Stomach (tissue), 9 donors: ENCODE results near the gene ART3. TPM values are rescaled to one million over a fixed set of nuclear protein-coding genes. Genes with fewer than 3 reads are reported as not detected.

Source experiments
- DNase-seq, 2 donors: peaks; one replicate each; pipeline versions ENCODE4 v3.0.0 to v3.0.0-alpha.2; 2013 to 2019
- H3K27ac ChIP-seq, 5 donors: fragments of 200-600 bp in 4 of 5; sonication (generic) in 4 of 5; one replicate each; pipeline ENCODE4 v1.5.1; 2013 to 2019; ENCODE audit warnings: mild to moderate bottlenecking in 1 of 5, moderate library complexity in 1 of 5
- H3K27me3 ChIP-seq, 3 donors: fragments of 200-600 bp; sonication (generic); one replicate each; pipeline ENCODE4 v1.5.1; 2017 to 2019; ENCODE audit warnings: mixed run types in 1 of 3
- H3K36me3 ChIP-seq, 4 donors: fragments of 200-600 bp; sonication (generic); 1 replicate in 3 of 4; 2 replicates in 1 of 4; pipeline ENCODE4 v1.5.1; 2016 to 2019
- H3K4me1 ChIP-seq, 4 donors: fragments of 200-600 bp; sonication (generic); one replicate each; pipeline ENCODE4 v1.5.1; 2016 to 2019
- H3K4me3 ChIP-seq, 4 donors: fragments of 200-600 bp; sonication (generic) in 3 of 4; one replicate each; pipeline ENCODE4 v1.5.1; 2016 to 2019; ENCODE audit warnings: mild to moderate bottlenecking in 1 of 4
- H3K9me3 ChIP-seq, 4 donors: fragments of 200-600 bp; sonication (generic); one replicate each; pipeline ENCODE4 v1.5.1; 2016 to 2019
- EP300 ChIP-seq: sonication (generic); formaldehyde crosslinking; IDR thresholded peaks from one replicate; pipeline ENCODE4 v1.6.1; 2017; ENCODE audit warnings: antibody characterized with exemption
- POLR2A ChIP-seq, 4 donors: fragments of 450-650 bp; IDR thresholded peaks; one replicate each; pipeline ENCODE4 v1.6.1; 2016; ENCODE audit warnings: antibody characterized with exemption in 4 of 4, control low read depth in 2 of 4, mild to moderate bottlenecking in 1 of 4, moderate library complexity in 1 of 4
- POLR2AphosphoS5 ChIP-seq, 3 donors: sonication (generic); formaldehyde crosslinking; IDR thresholded peaks; one replicate each; pipeline ENCODE4 v1.6.1; 2016; ENCODE audit warnings: antibody characterized with exemption in 3 of 3
- WGBS, 5 donors: extraction: QIAGEN DNeasy Blood & Tissue Kit in 3 of 5; methylation state at CpG; one replicate each; pipeline versions ENCODE4 v1.1.5 to v1.1.7; 2013 to 2018; 5-methylcytosine and 5-hydroxymethylcytosine counted together
- intact Hi-C: fragments of 100-400 bp; cut with DNase I; formaldehyde crosslinking; loops from one replicate; pipeline ENCODE4 v1.15.1; 2023; ENCODE audit warnings: low total_unique reads
- polyA plus RNA-seq, 3 donors: library from polyadenylated mRNA; stranded (reverse); fragments of 200-250 nt; gene quantifications; one replicate each; pipeline ENCODE4 v1.2.3, GENCODE V29; 2013
- total RNA-seq, 5 donors: library from RNA; depleted of rRNA; stranded (reverse); fragments of >200 nt; gene quantifications; one replicate each; pipeline versions ENCODE4 v1.1.0 to v1.2.3, GENCODE V29; 2014 to 2016
- TF ChIP-seq, protein P1 (sequence below), 7 experiments: fragments of 450-650 bp in 4 of 7; fragments of 200-600 bp in 3 of 7; sonication (generic) in 3 of 7; IDR thresholded peaks; one replicate each; pipeline ENCODE4 v1.5.1; 2016 to 2019; ENCODE audit warnings: antibody characterized with exemption in 7 of 7, control low read depth in 2 of 7, mild to moderate bottlenecking in 1 of 7
- donor health status: healthy with polysubstance abuse.
- donor health status: Bipolar disorder and iron deficiency.
- donor health status: healthy.

The ART3 gene
- total and polyA plus RNA-seq, 8 donors, result 0.45 to 26.3 (median 0.55) TPM; not detected in 3

GRCh38 chr4:76160355-76160754 lies 85.8 kb downstream of the ART3 start:
- Histone ChIP-seq H3K27me3 (no peaks in the 10 kb centered on the region), H3K4me1 (peaks cover 0 to 5% (median 0%) of the 10 kb centered on the region in 4 donors), H3K27ac (no peak overlapping the region), H3K4me3 (no peak overlapping the region), H3K36me3 (peaks cover 40 to 76% (median 74%) of the 10 kb centered on the region in 4 donors), H3K9me3 (no peaks in the 10 kb centered on the region)
- no peak for DNase-seq
- intact Hi-C loops, result no loop called here
- no peak for TF ChIP-seq POLR2A (IDR thresholded peaks at IDR 0.05)
- TF ChIP-seq, protein P1, sequence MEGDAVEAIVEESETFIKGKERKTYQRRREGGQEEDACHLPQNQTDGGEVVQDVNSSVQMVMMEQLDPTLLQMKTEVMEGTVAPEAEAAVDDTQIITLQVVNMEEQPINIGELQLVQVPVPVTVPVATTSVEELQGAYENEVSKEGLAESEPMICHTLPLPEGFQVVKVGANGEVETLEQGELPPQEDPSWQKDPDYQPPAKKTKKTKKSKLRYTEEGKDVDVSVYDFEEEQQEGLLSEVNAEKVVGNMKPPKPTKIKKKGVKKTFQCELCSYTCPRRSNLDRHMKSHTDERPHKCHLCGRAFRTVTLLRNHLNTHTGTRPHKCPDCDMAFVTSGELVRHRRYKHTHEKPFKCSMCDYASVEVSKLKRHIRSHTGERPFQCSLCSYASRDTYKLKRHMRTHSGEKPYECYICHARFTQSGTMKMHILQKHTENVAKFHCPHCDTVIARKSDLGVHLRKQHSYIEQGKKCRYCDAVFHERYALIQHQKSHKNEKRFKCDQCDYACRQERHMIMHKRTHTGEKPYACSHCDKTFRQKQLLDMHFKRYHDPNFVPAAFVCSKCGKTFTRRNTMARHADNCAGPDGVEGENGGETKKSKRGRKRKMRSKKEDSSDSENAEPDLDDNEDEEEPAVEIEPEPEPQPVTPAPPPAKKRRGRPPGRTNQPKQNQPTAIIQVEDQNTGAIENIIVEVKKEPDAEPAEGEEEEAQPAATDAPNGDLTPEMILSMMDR (IDR thresholded peaks at IDR 0.05), result no peak
- no peak for TF ChIP-seq EP300
- no peak for TF ChIP-seq POLR2AphosphoS5 (IDR thresholded peaks at IDR 0.05)
- 32 to 60% (median 51%) methylated on average over 2 of the region's 2 CpGs for WGBS, 5 donors

Other genes with a start within 250 kb of the ART3 start
- not detected for gene PPEF2, start 172.3 kb upstream of the ART3 start, total RNA-seq
- gene PPEF2, start 172.3 kb upstream of the ART3 start, polyA plus RNA-seq, result not detected
- 10 to 100 TPM in 3 of 5 donors, 1 to 10 TPM in 1, under 1 TPM in 1; 0.58 to 42.5 (median 20.2) TPM for gene NAAA, start 133.7 kb upstream of the ART3 start, total RNA-seq
- gene NAAA, start 133.7 kb upstream of the ART3 start, polyA plus RNA-seq, result 10 to 100 TPM in 1 of 3 donors, 1 to 10 TPM in 2; 7.1 to 12.8 (median 8.3) TPM
- 10 to 100 TPM; 14.6 to 42.7 (median 33.0) TPM for gene SDAD1, start 83.8 kb upstream of the ART3 start, total RNA-seq
- gene SDAD1, start 83.8 kb upstream of the ART3 start, polyA plus RNA-seq, result 10 to 100 TPM; 10.7 to 17.3 (median 14.4) TPM
- gene CXCL9, start 67.2 kb upstream of the ART3 start, total RNA-seq, result 1 to 10 TPM in 2 of 5 donors, under 1 TPM in 1, not detected in 2; 0.37 to 4.3 (median 1.2) TPM
- 1 to 10 TPM in 1 of 3 donors, under 1 TPM in 2; 0.25 to 4.0 (median 0.46) TPM for gene CXCL9, start 67.2 kb upstream of the ART3 start, polyA plus RNA-seq
- under 1 TPM in 1 of 5 donors, not detected in 4; 0.92 TPM for gene CXCL10, start 51.2 kb upstream of the ART3 start, total RNA-seq
- 10 to 100 TPM in 1 of 3 donors, 1 to 10 TPM in 2; 1.3 to 25.6 (median 4.1) TPM for gene CXCL10, start 51.2 kb upstream of the ART3 start, polyA plus RNA-seq
- 1 to 10 TPM in 1 of 5 donors, under 1 TPM in 1, not detected in 3; 0.43 to 1.3 TPM for gene CXCL11, start 38.6 kb upstream of the ART3 start, total RNA-seq
- 1 to 10 TPM in 1 of 3 donors, under 1 TPM in 1, not detected in 1; 0.19 to 3.4 TPM for gene CXCL11, start 38.6 kb upstream of the ART3 start, polyA plus RNA-seq
- 10 to 100 TPM in 3 of 5 donors, 1 to 10 TPM in 2; 9.3 to 87.6 (median 10.3) TPM for gene NUP54, start 73.7 kb downstream of the ART3 start, total RNA-seq
- 10 to 100 TPM; 14.2 to 21.8 (median 21.5) TPM for gene NUP54, start 73.7 kb downstream of the ART3 start, polyA plus RNA-seq
- 100 to 1,000 TPM in 3 of 5 donors, 10 to 100 TPM in 2; 84.0 to 293 (median 161) TPM for gene SCARB2, start 139.1 kb downstream of the ART3 start, total RNA-seq
- 10 to 100 TPM; 30.4 to 55.3 (median 42.7) TPM for gene SCARB2, start 139.1 kb downstream of the ART3 start, polyA plus RNA-seq
- 1 to 10 TPM in 3 of 5 donors, under 1 TPM in 1, not detected in 1; under 0.01 to 9.5 (median 5.6) TPM for gene FAM47E, start 177.0 kb downstream of the ART3 start, total RNA-seq
- gene FAM47E, start 177.0 kb downstream of the ART3 start, polyA plus RNA-seq, result 10 to 100 TPM in 1 of 3 donors, 1 to 10 TPM in 2; 6.2 to 10.8 (median 6.5) TPM
- gene STBD1, start 232.0 kb downstream of the ART3 start, total RNA-seq, result 10 to 100 TPM in 1 of 5 donors, 1 to 10 TPM in 2, under 1 TPM in 1, not detected in 1; 0.89 to 29.3 (median 7.3) TPM
- gene STBD1, start 232.0 kb downstream of the ART3 start, polyA plus RNA-seq, result 1 to 10 TPM; 2.5 to 4.1 (median 3.4) TPM